ENCODE measurements around the gene REL. TPM values are rescaled to one million over a fixed set of nuclear protein-coding genes. Genes with fewer than 3 reads are reported as not detected.
"Not testable (repeated sequence)": the region's sequence is repeated elsewhere in the genome, so short reads cannot be mapped to it uniquely, and the experiment has no call there.

The REL gene
- total RNA-seq, 1 donor from 2014 or later = 4.4 TPM

GRCh38 chr2:60906395-60906794, 25.0 kb downstream of the REL start:
- no peak for ATAC-seq
- DNase-seq (ENCODE audit: low spot score) = no peak

- DNase-seq (ENCODE audit: low spot score) (no peak), ATAC-seq (no peak)
Observed at GRCh38 chr2:60907329-60907728, 26.0 kb downstream of the REL start.

- peak; percentile 80 for ATAC-seq
- no peak for DNase-seq (ENCODE audit: low spot score)
Observed at GRCh38 chr2:60925994-60926740, 44.8 kb downstream of the REL start.

DNA sequence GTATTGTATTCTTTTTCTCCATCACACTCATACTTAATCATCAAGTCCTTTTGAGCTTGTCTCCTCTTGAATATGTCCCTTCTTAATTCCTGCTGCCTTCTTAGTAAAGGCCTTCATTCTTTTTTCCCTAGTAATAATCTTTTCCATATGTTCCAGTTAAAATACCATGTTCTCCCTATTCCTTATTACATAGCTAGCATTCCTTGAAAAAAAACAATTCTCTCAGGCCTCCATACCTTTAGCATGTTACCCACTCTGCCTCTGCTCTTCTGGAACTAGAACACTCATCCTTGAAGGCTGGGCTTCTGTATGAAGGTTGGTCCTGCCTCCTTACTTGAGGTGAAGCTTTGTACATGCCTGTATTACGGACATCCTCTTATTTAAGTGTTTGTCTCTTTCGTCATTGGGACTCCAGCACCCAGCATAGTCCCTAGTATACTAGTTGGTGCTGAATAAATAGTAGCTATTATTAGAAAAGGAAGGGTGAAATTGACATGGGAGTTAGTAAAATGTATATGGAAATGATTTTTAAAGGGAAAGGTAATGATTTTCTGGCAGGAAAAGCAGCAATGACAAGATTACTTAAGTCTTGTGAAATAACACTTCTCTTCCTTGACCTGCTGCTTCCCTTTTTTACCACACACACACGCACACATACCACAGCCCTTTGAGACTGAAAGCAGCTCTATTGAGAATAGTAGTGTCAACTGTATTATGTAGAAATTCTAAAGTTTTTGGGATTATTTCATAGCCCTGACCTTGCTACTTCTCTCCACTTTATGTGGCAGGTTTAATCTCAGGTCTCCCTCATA, 45.6 kb downstream of the REL start:
- DNase-seq (ENCODE audit: low spot score) (no peak), ATAC-seq (peak; percentile 38)

DNA sequence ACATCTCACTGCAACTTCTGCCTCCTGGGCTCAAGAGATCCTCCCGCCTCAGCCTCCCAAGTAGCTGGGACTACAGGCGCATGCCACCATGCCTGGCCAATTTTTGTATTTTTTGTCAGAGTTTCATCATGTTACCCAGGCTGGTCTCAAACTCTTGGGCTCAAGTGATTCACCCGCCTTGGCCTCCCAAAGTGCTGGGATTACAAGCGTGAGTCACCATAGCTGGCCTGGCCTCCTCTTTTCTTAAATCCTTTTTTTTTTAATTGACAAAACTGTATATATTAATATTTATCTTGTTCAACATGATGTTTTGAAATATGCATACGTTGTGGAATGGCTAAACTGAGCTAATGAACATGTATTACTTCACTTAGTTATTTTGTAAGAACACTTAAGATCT, 50.7 kb downstream of the REL start:
- not testable (repeated sequence) for DNase-seq (ENCODE audit: low spot score); ATAC-seq

GRCh38 chr2:60932954-60933353, 51.6 kb downstream of the REL start:
- ATAC-seq (no peak), DNase-seq (ENCODE audit: low spot score) (no peak)

DNA sequence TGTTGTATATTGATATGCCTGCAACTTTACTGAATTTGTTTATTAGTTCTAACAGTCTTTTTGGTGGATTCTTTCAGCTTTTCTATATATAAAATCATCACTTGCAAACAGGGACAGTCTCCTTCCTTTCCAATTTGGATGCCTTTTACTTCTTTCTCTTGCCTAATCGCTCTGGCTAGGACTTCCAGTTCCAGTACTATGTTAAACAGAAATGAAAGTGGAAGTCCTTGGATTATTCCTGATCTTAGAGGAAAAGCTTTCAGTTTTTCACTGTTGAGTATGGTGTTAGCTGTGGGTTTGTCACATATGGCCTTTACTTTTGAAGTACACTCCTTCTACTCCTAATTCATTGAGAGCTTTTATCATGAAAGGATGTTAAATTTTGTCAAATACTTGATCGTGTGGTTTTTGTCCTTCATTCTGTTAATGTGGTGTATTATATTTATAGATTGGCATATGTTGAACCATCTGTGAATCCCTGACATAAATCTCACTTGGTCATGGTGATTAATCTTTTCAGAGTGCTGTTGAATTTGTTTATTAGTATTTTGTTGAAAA, 52.9 kb downstream of the REL start:
- no peak for DNase-seq (ENCODE audit: low spot score)
- ATAC-seq = peak; percentile 30

DNA sequence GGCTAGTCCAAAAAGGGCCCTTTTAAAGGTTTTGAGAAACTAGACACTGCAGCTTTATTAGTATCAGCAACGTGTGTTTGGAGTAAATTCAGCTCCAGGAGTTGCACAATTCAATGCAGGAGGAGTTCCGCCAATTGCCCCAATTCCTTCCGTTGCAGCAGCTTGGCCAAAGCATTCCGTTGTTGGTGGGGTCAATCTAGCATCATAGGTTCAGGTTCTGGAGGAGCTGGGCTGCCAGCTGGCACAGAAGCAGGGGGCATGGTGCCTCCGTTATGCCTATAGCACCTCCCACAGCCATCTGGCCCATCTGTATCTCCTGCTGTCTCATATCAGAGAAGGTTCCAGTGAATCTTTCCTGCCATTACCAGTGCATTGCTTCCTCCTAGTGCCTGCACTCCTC, 55.4 kb downstream of the REL start:
- ATAC-seq = peak; percentile 80
- no peak for DNase-seq (ENCODE audit: low spot score)

DNA sequence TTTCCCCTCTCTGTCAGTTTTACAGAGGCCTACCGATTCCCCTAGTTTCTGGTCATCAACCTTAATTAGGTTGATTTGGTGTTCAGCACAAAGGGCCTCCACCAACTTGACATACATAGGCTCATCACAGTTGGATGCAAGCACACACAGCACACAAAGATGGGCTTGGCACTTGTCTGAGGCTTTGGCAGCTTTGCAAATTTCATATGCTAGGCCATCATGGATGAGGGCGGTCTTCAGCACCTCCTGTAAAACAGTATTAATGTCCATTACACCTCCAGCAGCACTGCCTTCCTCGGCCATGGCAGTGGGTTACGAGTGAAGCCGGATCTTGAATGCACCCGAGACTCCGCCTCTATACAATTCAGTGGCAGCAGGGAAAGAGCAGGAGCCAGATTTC, 56.9 kb downstream of the REL start:
- ATAC-seq (no peak), DNase-seq (ENCODE audit: low spot score) (no peak)

DNA sequence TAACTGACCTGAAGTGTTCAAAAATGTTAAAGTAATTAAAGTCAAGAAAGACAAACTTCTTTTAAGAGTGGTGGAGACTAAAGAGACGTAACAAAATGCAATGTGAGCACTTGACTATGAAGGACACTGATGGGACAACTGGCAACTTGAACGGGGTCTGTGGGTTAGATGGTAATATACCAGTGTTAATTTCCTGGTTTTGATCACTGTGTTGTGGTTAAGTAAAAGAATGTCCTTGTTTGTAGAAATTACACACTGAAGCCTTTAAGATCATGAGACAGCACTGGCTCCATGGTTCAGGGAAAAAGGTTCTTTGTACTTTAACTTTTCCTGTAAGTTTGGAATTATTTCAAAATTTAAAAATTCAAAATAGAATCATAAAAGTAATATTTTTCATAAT, 58.2 kb downstream of the REL start:
- ATAC-seq = no peak
- DNase-seq (ENCODE audit: low spot score) = no peak

GRCh38 chr2:60945341-60945740, 64.0 kb downstream of the REL start:
- no peak for DNase-seq (ENCODE audit: low spot score)
- no peak for ATAC-seq

GRCh38 chr2:60947056-60947455, 65.7 kb downstream of the REL start:
- no peak for DNase-seq (ENCODE audit: low spot score)
- ATAC-seq = no peak

DNA sequence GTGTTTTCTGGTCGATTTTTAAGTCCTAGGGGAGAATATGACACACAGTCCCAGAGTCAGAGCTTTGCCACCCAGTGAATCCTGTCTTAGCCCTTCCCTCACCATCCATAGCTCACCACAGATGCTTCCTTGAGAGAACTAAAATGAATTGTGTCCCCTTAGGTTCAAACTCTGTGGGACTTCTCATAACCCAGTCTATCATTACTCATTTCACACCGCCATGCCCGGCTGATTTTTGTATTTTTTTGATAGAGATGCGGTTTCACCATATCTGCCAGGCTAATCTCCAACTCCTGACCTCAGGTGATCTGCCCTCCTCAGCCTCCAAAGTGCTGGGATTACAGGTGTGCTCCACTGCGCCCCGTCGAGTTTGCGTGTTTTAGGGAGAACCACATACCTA, 66.8 kb downstream of the REL start:
- ATAC-seq (no peak), DNase-seq (ENCODE audit: low spot score) (no peak)

DNA sequence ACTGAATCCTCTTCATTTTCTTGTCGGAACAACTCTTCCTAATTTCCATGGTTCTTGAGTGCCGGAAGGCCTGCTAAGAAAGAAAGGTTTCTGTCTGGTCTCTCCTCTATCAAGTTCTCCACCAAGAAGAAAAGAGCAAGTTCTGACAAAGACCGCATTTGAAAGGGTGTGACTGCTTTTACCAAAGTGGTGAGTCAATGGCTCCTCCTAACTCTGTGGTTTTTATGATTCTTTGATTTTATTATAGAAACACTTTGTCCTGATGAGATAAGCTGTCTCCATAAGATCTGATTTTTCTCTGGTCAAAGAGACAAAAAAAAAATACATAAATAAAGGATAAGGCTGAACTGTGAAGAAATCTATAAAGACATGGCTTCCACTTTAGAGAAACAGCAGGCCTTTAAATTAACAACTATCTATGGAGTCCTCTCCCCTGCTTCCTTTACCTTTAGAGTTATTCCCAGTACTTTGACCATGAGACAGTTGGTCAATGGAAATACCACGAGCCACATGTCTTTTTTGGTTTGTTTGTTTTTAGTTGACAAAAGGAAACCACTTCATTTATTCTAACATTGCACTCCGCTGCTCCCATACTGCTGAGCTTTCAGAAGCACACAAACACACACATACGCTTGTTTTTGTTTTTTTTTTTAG, 67.7 kb downstream of the REL start:
- no peak for ATAC-seq

DNA sequence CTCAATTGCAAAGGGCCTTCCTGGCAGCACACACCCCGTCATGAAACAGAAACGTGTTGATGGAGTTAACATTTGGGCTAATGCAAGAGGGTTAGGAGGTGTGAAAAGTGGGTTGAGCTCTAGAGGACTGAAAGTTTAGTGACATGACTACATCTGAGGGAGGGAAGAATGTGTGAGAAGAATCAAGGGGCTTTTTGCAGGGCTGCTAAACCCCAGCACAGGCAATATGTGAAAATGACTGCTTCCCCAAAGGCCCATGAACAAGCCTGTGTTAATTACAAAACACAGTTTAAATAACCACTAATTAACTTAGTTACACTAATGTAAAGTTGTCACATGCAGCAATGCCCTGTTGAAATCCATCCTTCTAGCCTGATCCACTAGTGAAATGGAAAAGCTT, 72.8 kb downstream of the REL start:
- DNase-seq (ENCODE audit: low spot score) (no peak), ATAC-seq (no peak)

More for the DNA sequence above, 67.7 kb downstream of the REL start:
- no peak for DNase-seq (ENCODE audit: low spot score)

- no peak for DNase-seq (ENCODE audit: low spot score)
- ATAC-seq = no peak
Observed at GRCh38 chr2:60957224-60957623, 75.8 kb downstream of the REL start.

GRCh38 chr2:60957643-60958042, 76.3 kb downstream of the REL start:
- ATAC-seq = peak; percentile 49
- DNase-seq (ENCODE audit: low spot score) = no peak

DNA sequence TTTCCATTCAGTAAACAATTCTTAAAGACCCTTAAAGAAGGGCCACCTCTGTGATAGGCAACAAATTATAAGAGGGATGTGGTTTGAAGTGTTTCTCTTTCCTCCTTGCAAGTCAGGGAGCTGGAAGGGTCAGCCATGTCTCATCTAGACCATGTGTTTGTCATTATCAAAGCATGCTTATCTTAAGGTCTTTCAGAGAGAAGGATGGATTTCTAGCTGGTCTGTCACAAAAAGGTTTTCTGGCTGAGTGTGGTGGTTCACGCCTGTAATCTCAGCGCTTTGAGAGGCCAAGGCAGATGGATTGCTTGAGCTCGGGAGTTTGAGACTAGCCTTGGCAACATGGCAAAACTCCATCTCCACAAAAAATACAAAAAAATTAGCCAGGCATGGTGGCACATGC, 77.0 kb downstream of the REL start:
- ATAC-seq = no peak

GRCh38 chr2:60958800-60959199, 77.4 kb downstream of the REL start:
- ATAC-seq (no peak), DNase-seq (ENCODE audit: low spot score) (no peak)

More for the DNA sequence above, 77.0 kb downstream of the REL start:
- DNase-seq (ENCODE audit: low spot score) = no peak

- no peak for DNase-seq (ENCODE audit: low spot score)
- ATAC-seq = no peak
Observed at GRCh38 chr2:60959501-60959900, 78.1 kb downstream of the REL start.

DNA sequence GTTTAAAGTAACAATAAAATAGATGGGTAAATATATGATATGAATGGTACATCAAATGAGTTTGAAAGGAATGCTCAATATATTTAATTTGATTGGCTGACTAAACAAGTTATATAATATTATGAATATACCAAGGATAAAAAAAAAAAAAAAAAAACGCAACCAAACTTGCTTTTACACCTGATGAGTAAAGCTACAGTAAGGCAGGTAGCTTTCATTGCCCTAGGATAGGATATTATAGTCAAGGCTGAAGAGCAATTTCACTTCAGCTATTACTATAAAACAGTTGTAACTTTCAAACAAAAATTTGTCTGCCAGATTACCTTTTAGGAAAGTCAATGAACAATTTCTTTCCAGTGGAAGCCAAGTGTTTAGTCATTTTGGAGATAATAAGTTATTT, 79.3 kb downstream of the REL start:
- no peak for DNase-seq (ENCODE audit: low spot score)

More for the DNA sequence above, 79.3 kb downstream of the REL start:
- no peak for ATAC-seq
